GM23248 (cell line): ENCODE results near the gene CHN1.

Experiments
- EZH2 ChIP-seq: fragments of 200-600 bp; sonication (generic); IDR thresholded peaks from 2 replicates; pipeline ENCODE4 v1.6.1; 2018; ENCODE audit warnings: antibody characterized with exemption, mild to moderate bottlenecking; ENCODE audit not compliant: insufficient read depth, poor library complexity, severe bottlenecking
- EZH2phosphoT487 ChIP-seq: fragments of 200-600 bp; sonication (generic); IDR thresholded peaks from 2 replicates; pipeline ENCODE4 v1.6.1; 2018; ENCODE audit warnings: antibody characterized with exemption, moderate library complexity, mild to moderate bottlenecking, low read depth; ENCODE audit not compliant: insufficient read depth

GRCh38 chr2:174844295-174844708 is 160.9 kb downstream of the CHN1 start:
- no peak for TF ChIP-seq EZH2
- no peak for TF ChIP-seq EZH2phosphoT487
